GM23338 (cell line): ENCODE data around the gene ALPL. TPM values are rescaled to one million over a fixed set of nuclear protein-coding genes. Genes with fewer than 3 reads are reported as not detected.
A peak's percentile ranks its signal among the peaks of the same experiment; 100 is the strongest.

Experiments
- ATAC-seq: fragments of 200-7000 bp; cut with Tn5 transposase; 3 replicates; pipeline ENCODE4 v1.9.1; 2020
- DNase-seq: peaks from one replicate; pipeline ENCODE4 v3.0.0-alpha.2; 2015; ENCODE audit warnings: low spot score
- H2AFZ ChIP-seq: fragments of 200-600 bp; sonication (generic); 2 replicates; pipeline ENCODE4 v1.8.0; 2016; ENCODE audit warnings: antibody characterized with exemption, mild to moderate bottlenecking, moderate library complexity
- H3F3A ChIP-seq: fragments of 200-600 bp; sonication (generic); replicated peaks from 2 replicates; pipeline ENCODE4 v1.8.0; 2017; ENCODE audit warnings: antibody characterized with exemption, mixed run types, low read depth
- H3K27ac ChIP-seq: fragments of 200-600 bp; sonication (generic); 2 replicates; pipeline ENCODE4 v1.6.1; 2016; ENCODE audit warnings: low read depth
- H3K27me3 ChIP-seq: fragments of 200-600 bp; sonication (generic); 2 replicates; pipeline ENCODE4 v1.8.0; 2016; ENCODE audit warnings: mild to moderate bottlenecking, mixed run types, moderate library complexity; ENCODE audit not compliant: insufficient read depth
- H3K36me3 ChIP-seq: fragments of 200-600 bp; sonication (generic); 2 replicates; pipeline ENCODE4 v1.8.0; 2016; ENCODE audit warnings: mild to moderate bottlenecking; ENCODE audit not compliant: insufficient read depth
- H3K4me1 ChIP-seq: fragments of 200-600 bp; sonication (generic); 2 replicates; pipeline ENCODE4 v1.8.0; 2016; ENCODE audit warnings: mild to moderate bottlenecking, moderate library complexity; ENCODE audit not compliant: insufficient read depth
- H3K4me2 ChIP-seq: fragments of 200-600 bp; sonication (generic); 2 replicates; pipeline ENCODE4 v1.7.1; 2017; ENCODE audit warnings: mixed run types
- H3K4me3 ChIP-seq: fragments of 200-600 bp; sonication (generic); 2 replicates; pipeline ENCODE4 v1.6.1; 2016; ENCODE audit warnings: mixed run types
- H3K79me2 ChIP-seq: fragments of 200-600 bp; sonication (generic); replicated peaks from 2 replicates; pipeline ENCODE4 v1.8.0; 2017; ENCODE audit warnings: mild to moderate bottlenecking; ENCODE audit not compliant: insufficient read depth
- H3K9me2 ChIP-seq: fragments of 200-600 bp; sonication (generic); 2 replicates; pipeline ENCODE4 v1.8.0; 2017; ENCODE audit not compliant: insufficient read depth
- H4K20me1 ChIP-seq: fragments of 200-600 bp; sonication (generic); replicated peaks from 2 replicates; pipeline ENCODE4 v1.8.0; 2017; ENCODE audit warnings: mild to moderate bottlenecking; ENCODE audit not compliant: insufficient read depth
- H3K27ac Mint-ChIP-seq: 2 replicates; pipeline ENCODE4 v1.8.0; 2020; ENCODE audit warnings: inconsistent platforms, mild to moderate bottlenecking, moderate library complexity, mixed read lengths
- H3K27me3 Mint-ChIP-seq: 3 replicates; pipeline ENCODE4 v1.8.0; 2022; ENCODE audit warnings: low read depth, mild to moderate bottlenecking, moderate library complexity, mixed read lengths, inconsistent platforms; ENCODE audit not compliant: insufficient read depth, poor library complexity
- H3K36me3 Mint-ChIP-seq: 3 replicates; pipeline ENCODE4 v1.8.0; 2021; ENCODE audit warnings: low read depth, mild to moderate bottlenecking, inconsistent platforms, moderate library complexity, mixed read lengths
- H3K4me1 Mint-ChIP-seq: 3 replicates; pipeline ENCODE4 v1.8.0; 2020; ENCODE audit warnings: mild to moderate bottlenecking, inconsistent platforms, mixed read lengths
- H3K4me3 Mint-ChIP-seq: 3 replicates; pipeline ENCODE4 v1.8.0; 2021; ENCODE audit warnings: moderate library complexity, mild to moderate bottlenecking, inconsistent platforms, mixed read lengths
- H3K9me3 Mint-ChIP-seq: 3 replicates; pipeline ENCODE4 v1.8.0; 2020; ENCODE audit warnings: moderate library complexity, mild to moderate bottlenecking, inconsistent platforms, mixed read lengths
- CREB1 ChIP-seq: fragments of 250-450 bp; sonication (Bioruptor Pico); IDR thresholded peaks from 2 replicates; pipeline ENCODE4 v1.5.0; 2020; ENCODE audit warnings: low read depth, mild to moderate bottlenecking, moderate library complexity
- CTCF ChIP-seq, 2 experiments: fragments of 200-600 bp in 1 of 2; sonication (generic) in 1 of 2; conservative IDR thresholded peaks; 2 replicates each; pipeline versions ENCODE4 v1.5.1 to v1.6.1; 2016 to 2017; ENCODE audit warnings: antibody characterized with exemption in 2 of 2, low read depth in 2 of 2, mild to moderate bottlenecking in 2 of 2, moderate library complexity in 1 of 2
- ETS1 ChIP-seq: IDR thresholded peaks from 2 replicates; pipeline ENCODE4 v1.6.1; 2016; ENCODE audit warnings: antibody characterized with exemption
- EZH2 ChIP-seq: fragments of 200-600 bp; sonication (generic); IDR thresholded peaks from one replicate; pipeline ENCODE4 v1.8.0; 2017; ENCODE audit warnings: antibody characterized with exemption, mild to moderate bottlenecking, low read depth; ENCODE audit not compliant: unreplicated experiment
- EZH2phosphoT487 ChIP-seq: fragments of 200-600 bp; sonication (generic); IDR thresholded peaks from one replicate; pipeline ENCODE4 v1.8.1; 2018; ENCODE audit warnings: antibody characterized with exemption; ENCODE audit not compliant: unreplicated experiment
- NANOG ChIP-seq: IDR thresholded peaks from 2 replicates; pipeline ENCODE4 v1.6.1; 2016; ENCODE audit warnings: antibody characterized with exemption, borderline replicate concordance
- POLR2AphosphoS5 ChIP-seq: IDR thresholded peaks from 2 replicates; pipeline ENCODE4 v1.6.1; 2016; ENCODE audit warnings: antibody characterized with exemption, low read depth
- REST ChIP-seq: IDR thresholded peaks from one replicate; pipeline ENCODE4 v1.6.1; 2018; ENCODE audit warnings: antibody characterized with exemption; ENCODE audit not compliant: unreplicated experiment
- STAT1 ChIP-seq: IDR thresholded peaks from one replicate; pipeline ENCODE4 v1.6.1; 2016; ENCODE audit warnings: antibody characterized with exemption; ENCODE audit not compliant: unreplicated experiment
- ZNF114 ChIP-seq: fragments of 250-450 bp; sonication (Bioruptor Pico); IDR thresholded peaks from 2 replicates; pipeline ENCODE4 v1.5.0; 2020; ENCODE audit warnings: mild to moderate bottlenecking, moderate library complexity
- ZNF331 ChIP-seq: fragments of 250-450 bp; sonication (Bioruptor Pico); IDR thresholded peaks from 2 replicates; pipeline ENCODE4 v1.5.0; 2020; ENCODE audit warnings: low read depth, mild to moderate bottlenecking, moderate library complexity
- polyA plus RNA-seq: library from polyadenylated mRNA; unstranded; fragments of >200 nt; fragmentation: Nextera tagmentation; extraction: Ambion mirVana; gene quantifications from 2 replicates; pipeline ENCODE4 v1.2.1, GENCODE V29; 2016
- total RNA-seq: library from RNA; depleted of rRNA; stranded (reverse); fragments of >200 nt; shearing (Covaris generic); gene quantifications from 2 replicates; pipeline ENCODE4 v1.2.3, GENCODE V29; 2014

Gene ALPL
- total and polyA plus RNA-seq, 2 experiments from 2014 or later = 116 to 187 TPM

DNA sequence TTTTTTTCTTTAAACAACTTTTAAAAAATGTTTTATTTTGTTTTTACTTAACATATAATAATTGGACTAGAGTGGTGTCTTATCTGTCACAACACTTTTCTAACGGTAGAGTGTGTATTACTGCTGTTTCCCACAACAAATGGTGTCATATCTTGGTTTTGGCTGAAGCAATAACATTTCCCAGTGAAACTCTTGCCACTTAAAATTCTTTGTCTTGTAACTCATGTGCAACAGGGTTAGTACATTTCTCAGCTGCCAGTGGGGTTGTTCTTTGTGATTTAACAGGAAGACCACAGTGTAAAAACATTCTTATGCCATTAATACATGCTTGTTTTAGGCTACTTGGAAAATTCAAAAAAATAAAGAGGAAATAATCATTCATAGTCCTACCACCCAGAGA lies 43.5 kb downstream of the ALPL start (continued):
- TF ChIP-seq STAT1 (no peak), CTCF (conservative IDR thresholded peaks at IDR 0.05; ENCODE audit: low read depth in 2 of 2) (no peak), EZH2 (no peak), CREB1 (no peak), POLR2AphosphoS5 (no peak), EZH2phosphoT487 (no peak)

DNA sequence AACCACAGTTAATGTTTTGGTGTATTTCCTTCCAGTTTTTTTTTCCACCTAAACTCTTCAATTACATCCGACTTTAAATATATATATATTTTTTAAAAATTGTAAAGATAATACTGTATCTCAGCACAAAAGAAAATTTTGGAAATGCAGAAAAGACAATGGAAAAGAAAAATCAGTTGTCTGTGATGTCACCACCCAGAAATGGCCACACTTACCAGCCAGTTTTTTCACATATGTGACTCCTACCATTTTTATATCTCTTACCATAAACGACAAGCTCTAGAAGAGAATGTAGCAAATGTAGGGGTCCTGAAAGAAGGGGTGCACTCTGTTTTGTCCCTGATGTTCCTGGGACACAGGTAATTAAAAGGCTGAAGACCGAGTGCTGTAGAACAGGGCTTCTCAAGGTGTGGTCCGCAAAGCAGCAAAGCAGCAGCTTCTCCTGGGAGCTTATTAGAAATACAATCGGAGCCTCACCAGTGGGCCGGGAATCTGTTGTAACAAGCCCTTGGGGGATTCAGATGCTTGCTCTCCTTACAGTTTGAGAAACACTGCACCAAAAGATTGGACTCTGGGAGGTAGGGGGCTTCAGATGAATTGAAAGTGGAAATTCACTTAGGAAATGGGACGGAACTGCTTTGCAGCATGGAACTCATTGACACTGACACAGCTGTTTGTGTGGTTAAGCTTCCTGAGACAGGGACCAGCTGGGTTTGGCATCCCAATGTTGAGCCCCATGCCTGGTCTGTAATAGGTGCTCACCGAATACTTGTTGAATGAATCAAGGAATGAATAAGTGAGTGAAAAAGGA lies 44.1 kb downstream of the ALPL start:
- no peak overlapping the region for H2AFZ ChIP-seq
- peak overlapping the region; percentile 90 for H3K27ac ChIP-seq
- H3K27ac Mint-ChIP-seq = peak overlapping the region; percentile 89
- H4K20me1 ChIP-seq = peaks cover 3% of the 10 kb centered on the region; the same call in 1 of the 2 replicates
- no peaks in the 10 kb centered on the region for H3K9me2 ChIP-seq
- H3K36me3 Mint-ChIP-seq = peaks cover 13% of the 10 kb centered on the region
- peaks cover 24% of the 10 kb centered on the region for H3K4me1 ChIP-seq
- DNase-seq (peak; percentile 52), ATAC-seq (peak; percentile 83)
- H3K4me1 Mint-ChIP-seq = peaks cover 38% of the 10 kb centered on the region
- peak overlapping the region; percentile 56 for H3K4me2 ChIP-seq
- peak overlapping the region; percentile 29; the same call in 2 of the 3 replicates for H3K4me3 Mint-ChIP-seq
- no peaks in the 10 kb centered on the region for H3K9me3 Mint-ChIP-seq
- no peaks in the 10 kb centered on the region for H3K27me3 ChIP-seq
- H3F3A ChIP-seq = 0 out of 2 replicates have a peak, but pooled peaks cover 11% of the 10 kb centered on the region
- H3K79me2 ChIP-seq = no peaks in the 10 kb centered on the region
- no peaks in the 10 kb centered on the region; the same call in 1 of the 2 replicates for H3K36me3 ChIP-seq
- 0 out of 2 replicates have a peak overlapping the region, but pooled peaks have one; percentile 20 for H3K4me3 ChIP-seq
- H3K27me3 Mint-ChIP-seq = peaks cover 2% of the 10 kb centered on the region
- TF ChIP-seq STAT1 (no peak), CREB1 (no peak), REST (no peak), EZH2 (no peak), ZNF331 (CRISPR knock-in tag) (no peak), CTCF (conservative IDR thresholded peaks at IDR 0.05; ENCODE audit: low read depth in 2 of 2) (no peak), ETS1 (no peak), ZNF114 (CRISPR knock-in tag) (no peak), EZH2phosphoT487 (no peak), POLR2AphosphoS5 (no peak), NANOG (no peak)
